ENCODE measurements around the gene MICALL1. TPM values are rescaled to one million over a fixed set of nuclear protein-coding genes. Genes with fewer than 3 reads are reported as not detected.

The MICALL1 gene
- total RNA-seq, 1 donor from 2014 or later, result 31.1 TPM

DNA sequence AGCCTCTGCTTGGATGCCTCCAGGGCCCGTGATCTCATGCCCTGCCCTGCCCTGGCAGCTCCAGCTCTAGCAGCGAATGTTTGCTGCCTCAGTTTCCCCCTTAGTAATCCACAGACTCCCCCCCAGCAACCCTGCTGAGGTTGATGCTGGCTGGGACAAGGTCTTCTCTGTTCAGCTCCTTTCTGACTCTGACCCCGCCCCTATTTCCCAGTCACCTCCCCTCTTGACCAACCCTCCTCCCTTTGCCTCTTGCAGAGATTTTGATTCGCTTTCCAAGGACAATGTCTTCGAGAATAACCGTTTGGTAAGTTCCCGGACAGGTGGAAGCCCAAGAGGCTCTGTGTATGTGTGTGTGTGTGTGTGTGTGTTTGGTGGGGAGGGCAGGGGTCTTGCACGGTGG, 5.6 kb downstream of the MICALL1 start:
- Mint-ChIP-seq H3K4me1 (ENCODE audit: low read depth) (peaks cover 26% of the 10 kb centered on the region), H3K9me3 (no peaks in the 10 kb centered on the region), H3K4me3 (no peak overlapping the region), H3K36me3 (ENCODE audit: low read depth) (peaks cover 6% of the 10 kb centered on the region), H3K27me3 (ENCODE audit: insufficient read depth) (no peaks in the 10 kb centered on the region), H3K27ac (no peak overlapping the region)
- DNase-seq (ENCODE audit: low spot score), result no peak
- intact Hi-C loops (cut with micrococcal nuclease), result no loop called here

DNA sequence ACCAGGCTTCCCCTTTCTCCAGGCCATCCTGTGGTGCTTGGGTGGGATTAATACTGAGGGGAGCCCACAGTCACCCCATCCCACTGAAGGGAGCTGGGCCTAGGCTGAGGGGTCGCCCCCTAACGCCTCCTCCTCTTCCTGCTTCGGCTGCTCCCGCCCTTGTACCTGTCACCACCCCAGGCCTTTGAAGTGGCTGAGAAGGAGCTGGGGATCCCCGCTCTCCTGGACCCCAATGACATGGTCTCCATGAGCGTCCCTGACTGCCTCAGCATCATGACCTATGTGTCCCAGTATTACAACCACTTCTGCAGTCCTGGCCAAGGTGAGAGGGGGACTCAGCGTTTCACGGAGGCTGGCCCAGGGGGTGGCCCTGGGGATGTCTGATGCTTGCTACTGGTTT, 6.1 kb downstream of the MICALL1 start:
- Mint-ChIP-seq H3K9me3 (no peaks in the 10 kb centered on the region), H3K36me3 (ENCODE audit: low read depth) (peaks cover 6% of the 10 kb centered on the region), H3K4me1 (ENCODE audit: low read depth) (peaks cover 23% of the 10 kb centered on the region), H3K27ac (no peak overlapping the region), H3K4me3 (no peak overlapping the region), H3K27me3 (ENCODE audit: insufficient read depth) (no peaks in the 10 kb centered on the region)
- intact Hi-C loops (cut with micrococcal nuclease), result no loop called here
- DNase-seq (ENCODE audit: low spot score), result no peak

DNA sequence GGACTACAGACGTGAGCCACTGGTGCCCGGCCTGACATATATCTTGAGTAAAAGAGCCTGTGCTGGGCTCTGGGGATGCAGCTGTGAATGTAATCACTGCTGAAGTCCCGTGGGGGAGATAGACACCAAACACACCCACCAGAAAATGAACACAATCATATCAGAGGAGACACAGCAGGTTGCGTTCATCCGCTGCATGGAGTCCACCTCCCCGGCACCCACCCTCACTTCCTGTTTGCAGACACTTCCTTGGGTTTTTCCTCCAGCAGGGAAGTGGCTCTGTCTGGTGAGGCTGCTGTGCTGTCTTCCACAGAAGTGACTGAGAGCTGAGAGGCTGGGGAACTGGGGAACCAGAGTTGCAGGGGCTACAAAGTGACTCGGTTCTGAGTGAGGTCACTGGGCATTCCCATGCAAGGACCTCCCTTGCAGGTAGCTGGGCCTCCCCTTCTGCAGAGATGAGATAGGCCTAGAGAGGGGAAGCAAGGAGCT, 7.2 kb downstream of the MICALL1 start:
- peaks cover 6% of the 10 kb centered on the region for H3K36me3 Mint-ChIP-seq (ENCODE audit: low read depth)
- intact Hi-C loops (cut with micrococcal nuclease), result no loop called here
- peaks cover 14% of the 10 kb centered on the region for H3K4me1 Mint-ChIP-seq (ENCODE audit: low read depth)
- H3K27ac Mint-ChIP-seq, result no peak overlapping the region
- H3K27me3 Mint-ChIP-seq (ENCODE audit: insufficient read depth), result no peaks in the 10 kb centered on the region
- no peak for DNase-seq (ENCODE audit: low spot score)
- no peaks in the 10 kb centered on the region for H3K9me3 Mint-ChIP-seq
- H3K4me3 Mint-ChIP-seq, result no peak overlapping the region

DNA sequence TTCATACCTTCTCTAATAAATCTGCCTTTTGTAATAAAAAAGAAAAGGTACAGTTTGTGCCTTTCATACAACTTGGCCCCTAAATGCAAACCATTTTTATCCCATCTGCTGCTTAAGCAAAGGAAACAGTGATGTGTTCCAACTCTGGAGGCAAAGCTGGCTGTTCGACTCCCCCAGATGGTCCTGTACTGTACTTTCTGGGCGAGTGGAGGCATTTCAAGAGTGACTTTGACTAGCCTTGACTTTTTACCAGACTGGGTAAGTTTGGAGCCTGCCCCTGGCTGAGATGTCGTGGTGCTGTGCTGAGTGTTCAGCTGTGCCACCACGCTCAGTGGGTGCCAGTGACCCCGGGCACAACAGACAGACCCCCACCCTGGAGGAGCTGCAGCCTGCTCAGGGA, 10.2 kb downstream of the MICALL1 start:
- peaks cover 13% of the 10 kb centered on the region for H3K4me1 Mint-ChIP-seq (ENCODE audit: low read depth)
- DNase-seq (ENCODE audit: low spot score), result no peak
- H3K9me3 Mint-ChIP-seq, result no peaks in the 10 kb centered on the region
- H3K36me3 Mint-ChIP-seq (ENCODE audit: low read depth), result peaks cover 8% of the 10 kb centered on the region
- no peak overlapping the region for H3K4me3 Mint-ChIP-seq
- no peak overlapping the region for H3K27ac Mint-ChIP-seq
- H3K27me3 Mint-ChIP-seq (ENCODE audit: insufficient read depth), result no peaks in the 10 kb centered on the region
- intact Hi-C loops (cut with micrococcal nuclease), result no loop called here

DNA sequence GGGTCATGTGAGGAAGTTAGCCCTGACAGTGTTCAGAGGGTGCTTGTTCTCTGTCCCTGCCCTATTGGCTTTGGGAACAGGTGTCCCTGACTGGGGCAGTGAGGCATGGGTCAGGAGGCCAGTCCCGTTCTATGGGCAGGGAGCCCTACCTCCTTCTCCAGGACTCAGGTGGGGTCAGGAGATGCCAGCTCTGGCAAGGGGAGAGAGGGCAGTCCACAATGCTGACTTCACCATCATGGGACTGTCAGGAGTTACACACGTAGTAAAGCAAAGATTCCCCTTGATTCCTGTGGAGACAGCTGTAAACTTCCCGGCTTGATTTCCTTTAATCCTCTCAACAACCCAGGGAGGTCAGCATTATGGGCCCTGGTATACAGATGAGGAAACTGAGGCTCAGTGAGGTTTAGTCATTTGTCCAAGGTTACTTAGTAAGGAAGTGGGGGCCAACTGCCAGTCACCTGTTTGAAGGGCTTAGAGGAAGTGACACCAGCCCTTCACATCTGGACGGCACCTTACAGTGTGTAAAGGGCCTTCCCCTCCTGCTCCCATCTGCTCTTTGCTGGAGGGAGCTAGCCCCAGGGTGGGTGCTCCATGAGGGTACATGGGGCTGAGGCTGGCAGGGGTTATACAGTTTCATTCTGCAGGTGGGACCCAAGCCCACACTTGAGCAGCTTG, 11.9 kb downstream of the MICALL1 start:
- Mint-ChIP-seq H3K27me3 (ENCODE audit: insufficient read depth) (no peaks in the 10 kb centered on the region), H3K36me3 (ENCODE audit: low read depth) (peaks cover 10% of the 10 kb centered on the region), H3K27ac (no peak overlapping the region), H3K4me1 (ENCODE audit: low read depth) (peaks cover 7% of the 10 kb centered on the region), H3K4me3 (no peak overlapping the region), H3K9me3 (no peaks in the 10 kb centered on the region)
- intact Hi-C loops (cut with micrococcal nuclease), result no loop called here
- DNase-seq (ENCODE audit: low spot score), result no peak

DNA sequence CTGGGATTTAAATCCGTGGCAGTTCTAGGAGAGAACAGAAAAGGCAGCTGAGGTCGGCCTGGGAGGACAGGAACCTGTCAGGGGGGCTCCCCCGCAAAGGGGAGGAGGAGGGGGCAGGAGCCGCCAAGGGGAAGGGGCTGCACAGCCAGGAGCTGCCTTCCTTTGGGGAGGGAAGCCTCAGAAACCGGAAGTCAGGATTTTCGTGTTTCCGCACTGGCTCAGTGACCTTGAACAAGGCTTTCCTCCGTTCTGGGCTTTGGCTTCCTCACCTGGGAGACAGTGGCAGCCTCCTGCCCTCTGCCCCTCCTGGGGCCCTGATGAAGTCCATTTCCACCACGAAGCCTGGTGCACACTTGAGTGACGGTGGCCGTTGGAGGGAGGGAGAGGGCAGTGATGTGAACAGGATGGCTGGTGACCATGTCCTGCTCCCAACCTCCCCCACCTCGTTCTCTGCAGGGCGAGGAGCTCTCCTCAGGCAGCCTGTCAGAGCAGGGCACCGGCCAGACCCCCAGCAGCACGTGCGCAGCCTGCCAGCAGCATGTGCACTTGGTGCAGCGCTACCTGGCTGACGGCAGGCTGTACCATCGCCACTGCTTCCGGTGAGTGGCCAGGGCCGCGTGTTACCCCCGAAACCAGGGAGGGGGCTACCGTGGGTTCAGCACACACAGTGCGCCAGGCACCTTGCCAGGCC, 12.6 kb downstream of the MICALL1 start:
- H3K27ac Mint-ChIP-seq, result no peak overlapping the region

DNA sequence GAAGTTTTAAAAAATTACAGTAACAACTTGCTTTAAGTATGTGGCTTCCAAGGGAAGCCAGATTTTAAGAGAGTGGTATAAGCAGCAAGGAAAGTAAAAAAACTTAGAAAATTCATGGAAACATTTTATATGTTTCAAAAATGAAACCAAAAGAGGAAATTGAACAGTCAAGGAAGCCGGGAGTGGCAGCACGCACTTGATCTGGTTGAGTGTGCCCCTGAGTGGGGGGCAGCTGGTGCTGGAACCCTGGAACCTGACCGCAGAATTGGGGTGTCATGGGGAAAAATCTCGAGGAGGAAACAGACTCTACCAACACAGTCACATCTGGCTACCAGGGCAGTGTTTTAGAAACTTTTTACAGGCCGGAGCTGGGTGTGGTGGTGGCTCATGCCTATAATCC, 14.0 kb downstream of the MICALL1 start:
- no peak for DNase-seq (ENCODE audit: low spot score)
- peak overlapping the region; percentile 88 for H3K27ac Mint-ChIP-seq
- H3K9me3 Mint-ChIP-seq, result no peaks in the 10 kb centered on the region
- H3K4me1 Mint-ChIP-seq (ENCODE audit: low read depth), result peaks cover 7% of the 10 kb centered on the region
- peak overlapping the region; percentile 66 for H3K4me3 Mint-ChIP-seq
- intact Hi-C loops (cut with micrococcal nuclease), result no loop called here
- no peaks in the 10 kb centered on the region for H3K27me3 Mint-ChIP-seq (ENCODE audit: insufficient read depth)
- peaks cover 8% of the 10 kb centered on the region for H3K36me3 Mint-ChIP-seq (ENCODE audit: low read depth)

More for the DNA sequence above, 12.6 kb downstream of the MICALL1 start:
- Mint-ChIP-seq H3K9me3 (no peaks in the 10 kb centered on the region), H3K4me1 (ENCODE audit: low read depth) (peaks cover 7% of the 10 kb centered on the region), H3K4me3 (no peak overlapping the region), H3K36me3 (ENCODE audit: low read depth) (peaks cover 8% of the 10 kb centered on the region), H3K27me3 (ENCODE audit: insufficient read depth) (no peaks in the 10 kb centered on the region)
- no peak for DNase-seq (ENCODE audit: low spot score)
- intact Hi-C loops (cut with micrococcal nuclease), result no loop called here

DNA sequence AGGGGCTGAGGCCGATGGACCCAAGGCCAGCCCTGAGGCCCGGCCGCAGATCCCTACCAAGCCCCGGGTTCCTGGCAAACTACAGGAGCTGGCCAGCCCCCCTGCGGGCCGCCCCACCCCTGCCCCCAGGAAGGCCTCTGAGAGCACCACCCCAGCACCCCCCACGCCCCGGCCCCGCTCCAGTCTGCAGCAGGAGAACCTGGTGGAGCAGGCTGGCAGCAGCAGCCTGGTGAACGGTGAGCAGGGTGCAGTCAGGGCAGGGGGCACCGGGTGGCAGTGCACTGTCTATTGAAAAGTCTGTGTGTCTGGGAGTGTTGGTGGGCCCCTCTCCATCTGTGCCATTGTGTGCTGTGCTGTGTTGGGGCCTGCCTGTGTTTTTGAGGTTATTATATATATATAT, 16.1 kb downstream of the MICALL1 start:
- H3K27me3 Mint-ChIP-seq (ENCODE audit: insufficient read depth), result no peaks in the 10 kb centered on the region
- peaks cover 7% of the 10 kb centered on the region for H3K4me1 Mint-ChIP-seq (ENCODE audit: low read depth)
- no peak overlapping the region for H3K27ac Mint-ChIP-seq
- intact Hi-C loops (cut with micrococcal nuclease), result no loop called here
- H3K9me3 Mint-ChIP-seq, result no peaks in the 10 kb centered on the region
- H3K36me3 Mint-ChIP-seq (ENCODE audit: low read depth), result peaks cover 5% of the 10 kb centered on the region
- no peak for DNase-seq (ENCODE audit: low spot score)
- no peak overlapping the region for H3K4me3 Mint-ChIP-seq

DNA sequence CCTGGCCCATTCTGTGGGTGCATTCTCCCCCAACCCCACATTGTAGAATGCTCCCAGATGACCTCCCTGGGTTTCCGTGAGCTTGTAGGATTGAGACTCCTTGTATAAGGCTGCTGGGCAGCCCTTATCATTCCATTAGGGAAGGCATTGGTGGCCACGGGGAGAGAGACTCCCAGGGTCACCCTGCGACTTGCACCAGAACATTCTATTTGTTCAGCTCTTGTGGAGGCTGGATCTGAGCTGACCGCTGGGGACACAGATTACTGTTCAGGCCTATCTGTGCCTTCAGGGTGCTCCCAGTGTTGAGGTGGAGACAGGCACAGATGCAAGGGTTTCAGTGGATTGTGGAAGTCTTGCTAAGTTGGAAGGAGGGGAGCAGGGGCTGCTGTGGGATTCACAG, 17.8 kb downstream of the MICALL1 start:
- intact Hi-C loops (cut with micrococcal nuclease), result no loop called here
- H3K27ac Mint-ChIP-seq, result no peak overlapping the region
- no peak overlapping the region for H3K4me3 Mint-ChIP-seq
- DNase-seq (ENCODE audit: low spot score), result no peak
- H3K4me1 Mint-ChIP-seq (ENCODE audit: low read depth), result peaks cover 7% of the 10 kb centered on the region
- no peaks in the 10 kb centered on the region for H3K9me3 Mint-ChIP-seq
- peaks cover 11% of the 10 kb centered on the region for H3K36me3 Mint-ChIP-seq (ENCODE audit: low read depth)
- no peaks in the 10 kb centered on the region for H3K27me3 Mint-ChIP-seq (ENCODE audit: insufficient read depth)

DNA sequence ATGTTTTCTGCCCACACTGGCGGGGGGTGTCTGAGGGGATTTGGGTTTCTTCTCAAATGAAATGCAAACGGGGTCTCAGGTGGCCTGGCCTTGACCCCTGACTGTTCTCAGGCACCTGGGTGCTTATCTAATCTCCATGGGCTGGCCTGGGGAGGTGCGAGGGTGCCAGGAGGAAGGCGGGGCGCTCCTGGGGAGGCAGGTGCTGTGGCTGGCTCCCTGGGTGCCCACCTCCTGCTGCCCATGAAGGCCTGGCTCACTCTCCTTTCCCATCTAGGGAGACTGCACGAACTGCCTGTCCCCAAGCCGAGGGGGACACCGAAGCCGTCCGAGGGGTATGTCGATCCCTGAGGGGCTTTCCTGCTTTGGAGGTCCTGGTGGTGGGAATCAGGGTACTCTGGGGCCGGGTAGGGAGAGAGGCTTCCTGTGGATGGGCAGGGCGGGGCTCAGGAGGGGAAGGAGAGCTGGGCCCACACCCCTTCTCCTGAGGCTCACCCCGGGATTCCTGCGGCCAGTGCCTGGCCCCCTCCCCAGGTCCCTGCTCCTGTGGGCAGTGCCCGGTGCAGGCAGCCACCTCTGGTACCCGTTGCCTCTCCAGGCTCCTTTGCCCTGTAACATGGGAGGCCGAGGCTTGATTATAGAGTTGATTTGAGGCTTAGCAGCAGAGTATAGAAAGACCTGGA, 18.4 kb downstream of the MICALL1 start:
- intact Hi-C loops (cut with micrococcal nuclease), result no loop called here
- Mint-ChIP-seq H3K27ac (no peak overlapping the region), H3K4me3 (no peak overlapping the region), H3K4me1 (ENCODE audit: low read depth) (peaks cover 7% of the 10 kb centered on the region), H3K27me3 (ENCODE audit: insufficient read depth) (no peaks in the 10 kb centered on the region), H3K9me3 (no peaks in the 10 kb centered on the region), H3K36me3 (ENCODE audit: low read depth) (peaks cover 14% of the 10 kb centered on the region)
- no peak for DNase-seq (ENCODE audit: low spot score)

DNA sequence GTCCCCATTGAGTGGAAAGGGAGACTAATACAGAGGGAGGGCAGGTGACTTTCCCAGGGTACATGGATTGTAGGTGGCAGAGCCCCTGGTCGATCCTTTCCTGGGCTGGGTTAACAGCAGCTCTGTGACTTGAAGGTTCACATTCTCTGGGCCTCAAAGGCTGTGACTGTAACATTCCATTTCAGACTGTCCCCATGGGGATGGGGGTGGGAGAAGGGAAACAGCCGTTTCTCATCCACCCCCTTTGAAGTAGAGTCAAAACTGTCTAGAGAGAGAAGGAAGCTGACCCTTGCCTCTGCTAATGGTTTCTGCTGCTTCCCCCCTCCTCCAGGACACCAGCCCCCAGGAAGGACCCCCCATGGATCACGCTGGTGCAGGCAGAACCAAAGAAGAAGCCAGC, 19.2 kb downstream of the MICALL1 start:
- Mint-ChIP-seq H3K27ac (no peak overlapping the region), H3K9me3 (no peaks in the 10 kb centered on the region), H3K4me3 (no peak overlapping the region), H3K27me3 (ENCODE audit: insufficient read depth) (no peaks in the 10 kb centered on the region), H3K36me3 (ENCODE audit: low read depth) (peaks cover 13% of the 10 kb centered on the region), H3K4me1 (ENCODE audit: low read depth) (peaks cover 1% of the 10 kb centered on the region)
- intact Hi-C loops (cut with micrococcal nuclease), result no loop called here
- no peak for DNase-seq (ENCODE audit: low spot score)

DNA sequence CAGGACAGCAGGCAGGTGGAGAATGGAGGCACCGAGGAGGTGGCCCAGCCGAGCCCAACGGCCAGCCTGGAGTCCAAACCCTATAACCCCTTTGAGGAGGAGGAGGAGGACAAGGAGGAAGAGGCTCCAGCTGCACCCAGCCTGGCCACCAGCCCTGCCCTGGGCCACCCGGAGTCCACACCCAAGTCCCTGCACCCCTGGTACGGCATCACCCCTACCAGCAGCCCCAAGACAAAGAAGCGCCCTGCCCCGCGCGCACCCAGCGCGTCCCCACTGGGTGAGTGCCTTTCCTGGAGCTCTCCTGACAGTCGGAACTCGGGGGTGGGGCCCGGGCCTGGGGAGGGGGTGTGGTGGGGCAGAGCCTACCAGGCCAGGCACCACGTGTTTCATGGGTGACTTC, 19.7 kb downstream of the MICALL1 start:
- Mint-ChIP-seq H3K36me3 (ENCODE audit: low read depth) (peaks cover 13% of the 10 kb centered on the region), H3K9me3 (no peaks in the 10 kb centered on the region), H3K4me3 (no peak overlapping the region), H3K27ac (no peak overlapping the region), H3K4me1 (ENCODE audit: low read depth) (no peaks in the 10 kb centered on the region), H3K27me3 (ENCODE audit: insufficient read depth) (no peaks in the 10 kb centered on the region)
- intact Hi-C loops (cut with micrococcal nuclease), result no loop called here
- DNase-seq (ENCODE audit: low spot score), result no peak

DNA sequence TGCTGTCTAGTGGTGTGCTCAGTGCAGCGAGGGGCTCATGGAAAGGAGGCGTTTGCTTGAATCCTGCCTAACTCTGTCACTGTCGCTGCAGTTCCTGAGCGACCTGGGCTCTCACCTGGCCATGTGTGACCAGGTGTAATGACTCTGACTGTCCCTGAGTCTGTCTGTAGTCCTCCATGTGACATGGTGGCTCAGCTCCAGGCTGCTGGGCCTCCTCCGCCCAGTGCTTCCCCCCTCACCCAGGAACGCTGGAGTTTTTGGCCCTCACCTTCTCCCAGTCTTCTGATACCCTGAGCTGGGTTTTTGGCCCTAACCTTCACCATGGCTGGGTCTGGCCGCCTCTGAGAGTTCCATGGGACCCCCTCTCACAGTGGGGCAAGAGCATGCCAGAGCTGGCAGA, 20.3 kb downstream of the MICALL1 start:
- H3K4me1 Mint-ChIP-seq (ENCODE audit: low read depth), result no peaks in the 10 kb centered on the region
- intact Hi-C loops (cut with micrococcal nuclease), result no loop called here
- H3K4me3 Mint-ChIP-seq, result no peak overlapping the region
- H3K36me3 Mint-ChIP-seq (ENCODE audit: low read depth), result peaks cover 13% of the 10 kb centered on the region
- no peak overlapping the region for H3K27ac Mint-ChIP-seq
- no peaks in the 10 kb centered on the region for H3K27me3 Mint-ChIP-seq (ENCODE audit: insufficient read depth)
- DNase-seq (ENCODE audit: low spot score), result no peak
- H3K9me3 Mint-ChIP-seq, result no peaks in the 10 kb centered on the region
